Measurements from ENCODE around the gene VPS26C.

DNA sequence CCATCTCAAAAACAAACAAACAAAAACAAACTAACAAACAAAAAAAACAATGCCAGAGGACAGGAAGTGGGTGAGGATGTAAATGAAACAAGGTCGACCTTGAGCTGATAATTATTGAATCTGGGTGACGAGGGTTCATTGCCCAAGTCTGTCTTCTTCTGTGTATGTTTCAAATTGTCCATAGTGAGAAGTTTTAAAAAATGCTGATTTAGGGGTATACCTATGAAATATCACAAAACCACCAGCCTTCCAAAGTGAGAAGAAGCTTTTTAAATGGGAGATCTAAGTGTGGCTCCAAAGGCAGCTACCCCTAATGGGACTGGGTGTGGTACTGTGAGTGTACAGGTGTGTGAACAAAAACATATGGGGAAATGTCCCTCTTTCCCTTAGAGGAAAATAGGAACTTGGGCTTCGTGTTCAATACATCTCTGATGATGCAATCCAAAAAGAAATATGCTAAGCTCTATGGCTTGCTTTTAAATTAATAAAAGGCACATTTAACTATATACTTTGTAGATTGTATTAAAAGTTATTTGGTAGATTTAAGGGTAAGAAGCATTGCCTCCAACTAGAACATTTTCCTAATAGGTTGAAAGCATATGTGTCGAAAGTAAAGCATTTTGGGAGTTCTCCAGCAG, 33.1 kb upstream of the VPS26C start:
- TF ChIP-seq, protein P1, sequence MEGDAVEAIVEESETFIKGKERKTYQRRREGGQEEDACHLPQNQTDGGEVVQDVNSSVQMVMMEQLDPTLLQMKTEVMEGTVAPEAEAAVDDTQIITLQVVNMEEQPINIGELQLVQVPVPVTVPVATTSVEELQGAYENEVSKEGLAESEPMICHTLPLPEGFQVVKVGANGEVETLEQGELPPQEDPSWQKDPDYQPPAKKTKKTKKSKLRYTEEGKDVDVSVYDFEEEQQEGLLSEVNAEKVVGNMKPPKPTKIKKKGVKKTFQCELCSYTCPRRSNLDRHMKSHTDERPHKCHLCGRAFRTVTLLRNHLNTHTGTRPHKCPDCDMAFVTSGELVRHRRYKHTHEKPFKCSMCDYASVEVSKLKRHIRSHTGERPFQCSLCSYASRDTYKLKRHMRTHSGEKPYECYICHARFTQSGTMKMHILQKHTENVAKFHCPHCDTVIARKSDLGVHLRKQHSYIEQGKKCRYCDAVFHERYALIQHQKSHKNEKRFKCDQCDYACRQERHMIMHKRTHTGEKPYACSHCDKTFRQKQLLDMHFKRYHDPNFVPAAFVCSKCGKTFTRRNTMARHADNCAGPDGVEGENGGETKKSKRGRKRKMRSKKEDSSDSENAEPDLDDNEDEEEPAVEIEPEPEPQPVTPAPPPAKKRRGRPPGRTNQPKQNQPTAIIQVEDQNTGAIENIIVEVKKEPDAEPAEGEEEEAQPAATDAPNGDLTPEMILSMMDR (IDR thresholded peaks at IDR 0.05; ENCODE audit: control extremely low read depth in 1 of 3, insufficient read depth in 1 of 3, low read depth in 1 of 3, low read length in 3 of 3) = no peak
- TF ChIP-seq BRCA1 (IDR thresholded peaks at IDR 0.05; ENCODE audit: low read depth, low read length) (no peak), POLR2AphosphoS5 (IDR thresholded peaks at IDR 0.05; ENCODE audit: low read depth, low read length) (no peak), RAD21 (IDR thresholded peaks at IDR 0.05 in 1 of 2, conservative IDR thresholded peaks at IDR 0.05 in 1 of 2; ENCODE audit: low read depth in 2 of 2, low read length in 2 of 2) (no peak), GABPA (IDR thresholded peaks at IDR 0.05; ENCODE audit: borderline replicate concordance, insufficient read depth, low read length) (no peak), EGR1 (IDR thresholded peaks at IDR 0.05; ENCODE audit: borderline replicate concordance, low read depth, low read length) (no peak), CEBPB (IDR thresholded peaks at IDR 0.05; ENCODE audit: low read depth, low read length) (no peak), POU5F1 (IDR thresholded peaks at IDR 0.05; ENCODE audit: low read depth, low read length) (no peak), KDM5A (IDR thresholded peaks at IDR 0.05; ENCODE audit: low read length) (no peak), JUN (IDR thresholded peaks at IDR 0.05; ENCODE audit: low read depth, low read length) (no peak), EP300 (IDR thresholded peaks at IDR 0.05; ENCODE audit: borderline replicate concordance in 1 of 2, low read depth in 2 of 2, low read length in 2 of 2) (no peak)
- TF ChIP-seq, protein P2, sequence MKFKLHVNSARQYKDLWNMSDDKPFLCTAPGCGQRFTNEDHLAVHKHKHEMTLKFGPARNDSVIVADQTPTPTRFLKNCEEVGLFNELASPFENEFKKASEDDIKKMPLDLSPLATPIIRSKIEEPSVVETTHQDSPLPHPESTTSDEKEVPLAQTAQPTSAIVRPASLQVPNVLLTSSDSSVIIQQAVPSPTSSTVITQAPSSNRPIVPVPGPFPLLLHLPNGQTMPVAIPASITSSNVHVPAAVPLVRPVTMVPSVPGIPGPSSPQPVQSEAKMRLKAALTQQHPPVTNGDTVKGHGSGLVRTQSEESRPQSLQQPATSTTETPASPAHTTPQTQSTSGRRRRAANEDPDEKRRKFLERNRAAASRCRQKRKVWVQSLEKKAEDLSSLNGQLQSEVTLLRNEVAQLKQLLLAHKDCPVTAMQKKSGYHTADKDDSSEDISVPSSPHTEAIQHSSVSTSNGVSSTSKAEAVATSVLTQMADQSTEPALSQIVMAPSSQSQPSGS (IDR thresholded peaks at IDR 0.05; ENCODE audit: low read length) = no peak
- TF ChIP-seq, protein P3, sequence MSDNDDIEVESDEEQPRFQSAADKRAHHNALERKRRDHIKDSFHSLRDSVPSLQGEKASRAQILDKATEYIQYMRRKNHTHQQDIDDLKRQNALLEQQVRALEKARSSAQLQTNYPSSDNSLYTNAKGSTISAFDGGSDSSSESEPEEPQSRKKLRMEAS (IDR thresholded peaks at IDR 0.05) = no peak
